Caco-2 (cell line): ENCODE measurements around the gene ABCC9. TPM values are rescaled to one million over a fixed set of nuclear protein-coding genes. Genes with fewer than 3 reads are reported as not detected.

Experiments used
- BruUV-seq: library from RNA; stranded (reverse); fragments of 400-500 nt; replicated peaks from 2 replicates; lab custom pipeline; 2021; lab: Mats Ljungman, UMichigan
- CTCF ChIA-PET: fragments of 300-600 bp; sonication (Branson Sonifier 250); formaldehyde crosslinking; loops from one replicate; lab custom pipeline; 2022; ENCODE audit warnings: antibody characterized with exemption; lab: Charles Lee
- POLR2A ChIA-PET: fragments of 300-600 bp; sonication (Branson Sonifier 250); formaldehyde crosslinking; loops from one replicate; lab custom pipeline; 2022; ENCODE audit warnings: antibody characterized with exemption; lab: Charles Lee
- DNase-seq, 2 experiments: peaks; one replicate each; pipeline versions ENCODE4 v3.0.0 to v3.0.0-alpha.2; 2020 to 2022
- H3K27me3 ChIP-seq: replicated peaks from 2 replicates; pipeline ENCODE4 v1.6.0; 2011; ENCODE audit warnings: low read length; ENCODE audit not compliant: control insufficient read depth, insufficient read depth
- H3K36me3 ChIP-seq: 2 replicates; pipeline ENCODE4 v1.5.1; 2011; ENCODE audit warnings: low read length; ENCODE audit not compliant: control insufficient read depth, insufficient read depth
- H3K4me1 ChIP-seq: fragments of 250-450 bp; sonication (Bioruptor Pico); 2 replicates; pipeline ENCODE4 v1.5.1; 2020; ENCODE audit warnings: mild to moderate bottlenecking
- H3K4me3 ChIP-seq: 2 replicates; pipeline ENCODE4 v1.5.1; 2011; ENCODE audit warnings: low read depth, mild to moderate bottlenecking, control low read depth, low read length
- H3K9me3 ChIP-seq: fragments of 250-450 bp; sonication (Bioruptor Pico); 2 replicates; pipeline ENCODE4 v1.5.1; 2020; ENCODE audit warnings: mild to moderate bottlenecking, moderate library complexity
- H3K27ac Mint-ChIP-seq: one replicate; pipeline ENCODE4 v1.8.0; 2022; ENCODE audit warnings: mixed read lengths; ENCODE audit not compliant: unreplicated experiment
- H3K27me3 Mint-ChIP-seq: one replicate; pipeline ENCODE4 v1.8.0; 2022; ENCODE audit warnings: mixed read lengths; ENCODE audit not compliant: insufficient read depth, unreplicated experiment
- H3K36me3 Mint-ChIP-seq: one replicate; pipeline ENCODE4 v1.8.0; 2022; ENCODE audit warnings: mild to moderate bottlenecking, mixed read lengths; ENCODE audit not compliant: insufficient read depth, unreplicated experiment
- H3K4me1 Mint-ChIP-seq: one replicate; pipeline ENCODE4 v1.8.0; 2022; ENCODE audit warnings: low read depth, mixed read lengths; ENCODE audit not compliant: unreplicated experiment
- H3K4me3 Mint-ChIP-seq: one replicate; pipeline ENCODE4 v1.8.0; 2022; ENCODE audit warnings: mild to moderate bottlenecking, moderate library complexity, mixed read lengths; ENCODE audit not compliant: unreplicated experiment
- H3K9me3 Mint-ChIP-seq: one replicate; pipeline ENCODE4 v1.8.0; 2022; ENCODE audit warnings: mixed read lengths; ENCODE audit not compliant: unreplicated experiment
- CTCF ChIP-seq, 2 experiments: fragments of 200-600 bp in 1 of 2; IDR thresholded peaks; 1 replicate in 1 of 2; 2 replicates in 1 of 2; pipeline versions ENCODE4 v1.5.1 to v1.8.0; 2011 to 2022; ENCODE audit warnings: antibody characterized with exemption in 1 of 2, control low read depth in 1 of 2, inconsistent platforms in 1 of 2, low read depth in 1 of 2, low read length in 1 of 2, mild to moderate bottlenecking in 1 of 2, moderate library complexity in 1 of 2; ENCODE audit not compliant: insufficient read depth in 1 of 2, severe bottlenecking in 1 of 2, unreplicated experiment in 1 of 2
- intact Hi-C: fragments of 100-400 bp; cut with micrococcal nuclease; formaldehyde crosslinking; loops from one replicate; pipeline ENCODE4 v1.10.0; 2022; ENCODE audit not compliant: unreplicated experiment
- total RNA-seq: library from RNA; stranded (reverse); gene quantifications from 2 replicates; pipeline ENCODE4 v1.2.3, GENCODE V29; 2022

The ABCC9 gene
- total RNA-seq, 1 experiment from 2014 or later: 130 TPM

DNA sequence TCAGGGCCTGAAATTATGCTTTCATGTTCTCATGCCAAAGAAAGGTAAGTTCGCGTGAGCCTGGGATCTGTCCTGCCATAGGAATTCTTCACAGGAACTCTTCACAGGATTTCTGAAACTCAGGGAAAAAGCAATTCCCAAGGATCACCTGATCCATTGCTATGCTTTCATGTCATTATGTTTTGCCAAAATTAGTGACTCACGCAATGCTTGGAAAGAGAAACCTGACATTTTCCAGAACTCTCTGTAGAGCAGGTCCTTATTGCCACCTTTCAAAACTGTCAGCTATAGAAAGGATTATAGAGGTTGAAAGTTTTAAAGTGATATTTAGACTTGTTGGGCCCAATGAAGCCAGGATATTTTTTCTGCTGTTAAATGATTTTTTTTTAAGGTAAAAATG, 160.4 kb downstream of the ABCC9 start:
- Mint-ChIP-seq H3K9me3 (no peaks in the 10 kb centered on the region), H3K36me3 (peaks cover 6% of the 10 kb centered on the region), H3K4me1 (peaks cover 32% of the 10 kb centered on the region), H3K4me3 (no peak overlapping the region), H3K27ac (no peak overlapping the region), H3K27me3 (no peaks in the 10 kb centered on the region)
- no peaks in the 10 kb centered on the region for H3K9me3 ChIP-seq
- CTCF ChIA-PET: interaction anchor here (0.6 kb wide), 1 partner anchor 40 kb away, joined by 4 read pairs; no protein-coding TSS in a partner anchor
- no peak for DNase-seq
- no peaks in the 10 kb centered on the region for H3K36me3 ChIP-seq
- TF ChIP-seq CTCF (IDR thresholded peaks at IDR 0.05; ENCODE audit: insufficient read depth in 1 of 2, low read depth in 1 of 2, low read length in 1 of 2, severe bottlenecking in 1 of 2, unreplicated experiment in 1 of 2): no peak
- intact Hi-C loops: no loop called here
- POLR2A ChIA-PET: no interaction called here
- BruUV-seq: no TSS peak
- H3K4me1 ChIP-seq: peaks cover 33% of the 10 kb centered on the region
- no peaks in the 10 kb centered on the region for H3K27me3 ChIP-seq
- no peak overlapping the region for H3K4me3 ChIP-seq

GRCh38 chr12:21776175-21776574, 165.1 kb downstream of the ABCC9 start:
- peak overlapping the region; percentile 41 for H3K27ac Mint-ChIP-seq
- H3K4me1 Mint-ChIP-seq: peaks cover 51% of the 10 kb centered on the region
- H3K27me3 Mint-ChIP-seq: no peaks in the 10 kb centered on the region
- no TSS peak for BruUV-seq
- peak overlapping the region; percentile 76 for H3K4me3 Mint-ChIP-seq
- peaks cover 25% of the 10 kb centered on the region for H3K36me3 Mint-ChIP-seq
- CTCF ChIA-PET: no interaction called here
- H3K4me1 ChIP-seq: peaks cover 46% of the 10 kb centered on the region
- no peaks in the 10 kb centered on the region for H3K9me3 Mint-ChIP-seq
- no peak for DNase-seq
- TF ChIP-seq CTCF (IDR thresholded peaks at IDR 0.05; ENCODE audit: insufficient read depth in 1 of 2, low read depth in 1 of 2, low read length in 1 of 2, severe bottlenecking in 1 of 2, unreplicated experiment in 1 of 2): no peak
- no peak overlapping the region for H3K4me3 ChIP-seq
- intact Hi-C loops: no loop called here
- H3K9me3 ChIP-seq: no peaks in the 10 kb centered on the region
- no peaks in the 10 kb centered on the region; the same call in 1 of the 2 replicates for H3K36me3 ChIP-seq
- POLR2A ChIA-PET: no interaction called here
- H3K27me3 ChIP-seq: no peaks in the 10 kb centered on the region

DNA sequence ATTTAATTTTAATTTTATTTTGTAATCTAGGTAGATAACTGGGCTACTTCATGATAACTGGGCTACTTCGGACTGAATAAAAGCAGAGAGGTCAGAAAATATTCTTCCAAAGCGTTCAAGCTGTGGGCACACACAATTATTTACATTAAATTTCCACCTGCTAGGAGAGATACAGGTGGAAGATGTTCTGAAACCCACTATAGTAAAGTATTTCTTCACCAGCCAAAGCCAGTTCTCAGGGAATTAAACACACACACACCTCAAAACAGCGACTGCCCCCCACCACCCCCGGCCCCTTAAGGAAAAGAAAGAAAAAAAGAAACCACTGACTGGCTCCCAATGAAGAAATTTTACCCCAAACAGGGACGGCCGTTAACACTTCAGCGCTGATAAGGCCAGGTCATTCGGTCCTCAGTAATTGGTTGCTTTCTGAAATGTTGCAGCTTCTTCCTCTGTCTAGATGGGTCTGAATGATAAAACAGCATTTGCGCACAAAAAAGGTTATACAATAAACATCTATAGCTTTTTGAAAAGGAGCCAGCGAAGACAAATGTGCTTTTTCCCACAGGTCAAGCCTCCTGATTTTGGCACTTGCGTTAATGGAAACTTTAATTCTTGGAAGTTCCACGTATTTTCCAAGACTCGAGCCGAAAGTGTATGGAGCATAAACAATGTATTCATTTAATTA, 165.9 kb downstream of the ABCC9 start:
- Histone ChIP-seq H3K4me3 (peak overlapping the region; percentile 88), H3K9me3 (no peaks in the 10 kb centered on the region), H3K36me3 (no peaks in the 10 kb centered on the region; the same call in 1 of the 2 replicates), H3K27me3 (no peaks in the 10 kb centered on the region), H3K4me1 (peaks cover 46% of the 10 kb centered on the region)
- DNase-seq: peak in 1 of 2 experiments; percentile 30
- no peak for TF ChIP-seq CTCF (IDR thresholded peaks at IDR 0.05; ENCODE audit: insufficient read depth in 1 of 2, low read depth in 1 of 2, low read length in 1 of 2, severe bottlenecking in 1 of 2, unreplicated experiment in 1 of 2)
- Mint-ChIP-seq H3K4me1 (peaks cover 58% of the 10 kb centered on the region), H3K36me3 (peaks cover 34% of the 10 kb centered on the region), H3K27me3 (no peaks in the 10 kb centered on the region), H3K9me3 (no peaks in the 10 kb centered on the region), H3K4me3 (peak overlapping the region; percentile 76), H3K27ac (peak overlapping the region; percentile 41)
- intact Hi-C loops: loop anchor here (2.0 kb wide), 1 partner anchor 26 kb away; no protein-coding TSS in a partner anchor
- TSS peak; percentile 88 for BruUV-seq
- CTCF ChIA-PET: interaction anchor here (0.6 to 2.8 kb wide), 6 partner anchors 44 to 266 kb away, joined by 3 to 24 read pairs (median 4); no protein-coding TSS in a partner anchor
- POLR2A ChIA-PET: interaction anchor here (0.7 to 1.6 kb wide), 6 partner anchors 26 to 166 kb away, joined by 3 to 29 read pairs (median 12); partner anchors contain the start of gene ABCC9
